Stimulated activated CD4-positive, alpha-beta T cell treated with anti-CD3 and anti-CD28 coated beads, Interleukin-15, amount 100 ng/mL, for 48 hours (primary cell): ENCODE results near the gene ANKRD40.
"Not testable (repeated sequence)": the region's sequence is repeated elsewhere in the genome, so short reads cannot be mapped to it uniquely, and the experiment has no call there.

Source experiments
- DNase-seq, 2 donors: peaks; one replicate each; pipeline ENCODE4 v3.0.0-alpha.2; 2020; ENCODE audit warnings: low read depth in 2 of 2

The ANKRD40 gene

GRCh38 chr17:50710650-50711049, 2.9 kb upstream of the ANKRD40 start:
- no peak for DNase-seq

DNA sequence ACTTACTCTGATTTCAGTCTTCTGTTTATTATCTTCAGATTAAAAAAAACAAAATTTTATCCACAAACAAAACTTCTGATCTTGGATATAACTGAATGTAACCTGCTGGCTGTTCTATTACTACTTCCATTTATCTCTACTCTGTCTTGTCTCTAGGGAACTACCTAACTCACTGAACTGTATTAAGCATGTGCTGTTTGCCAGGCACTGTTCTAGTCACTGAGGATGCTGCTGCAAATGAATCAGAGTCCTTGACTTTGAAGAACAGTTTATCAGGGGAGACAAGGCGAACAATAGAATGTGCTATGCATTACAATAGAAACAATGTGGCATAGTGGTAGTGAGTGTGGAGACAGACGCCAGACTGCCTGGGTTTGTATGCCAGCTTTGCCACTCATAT, 2.3 kb upstream of the ANKRD40 start:
- DNase-seq = no peak

DNA sequence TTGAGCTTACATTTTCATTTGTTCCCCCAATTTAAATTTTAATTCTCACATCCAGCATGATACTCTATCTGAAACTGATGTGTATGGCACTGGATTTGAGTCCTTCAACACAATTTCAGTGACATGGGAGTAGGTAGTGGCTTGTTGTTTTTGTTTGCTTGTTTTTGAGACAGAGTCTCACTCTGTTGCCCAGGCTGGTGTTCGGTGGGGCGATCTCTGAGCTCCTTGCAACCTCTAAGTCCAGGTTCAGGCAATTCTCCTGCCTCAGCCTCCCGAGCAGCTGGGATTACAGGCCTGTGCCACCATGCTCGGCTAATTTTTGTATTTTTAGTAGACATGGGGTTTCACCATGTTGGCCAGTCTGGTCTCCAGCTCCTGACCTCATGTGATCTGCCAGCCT, 1.3 kb upstream of the ANKRD40 start:
- not testable (repeated sequence) for DNase-seq

DNA sequence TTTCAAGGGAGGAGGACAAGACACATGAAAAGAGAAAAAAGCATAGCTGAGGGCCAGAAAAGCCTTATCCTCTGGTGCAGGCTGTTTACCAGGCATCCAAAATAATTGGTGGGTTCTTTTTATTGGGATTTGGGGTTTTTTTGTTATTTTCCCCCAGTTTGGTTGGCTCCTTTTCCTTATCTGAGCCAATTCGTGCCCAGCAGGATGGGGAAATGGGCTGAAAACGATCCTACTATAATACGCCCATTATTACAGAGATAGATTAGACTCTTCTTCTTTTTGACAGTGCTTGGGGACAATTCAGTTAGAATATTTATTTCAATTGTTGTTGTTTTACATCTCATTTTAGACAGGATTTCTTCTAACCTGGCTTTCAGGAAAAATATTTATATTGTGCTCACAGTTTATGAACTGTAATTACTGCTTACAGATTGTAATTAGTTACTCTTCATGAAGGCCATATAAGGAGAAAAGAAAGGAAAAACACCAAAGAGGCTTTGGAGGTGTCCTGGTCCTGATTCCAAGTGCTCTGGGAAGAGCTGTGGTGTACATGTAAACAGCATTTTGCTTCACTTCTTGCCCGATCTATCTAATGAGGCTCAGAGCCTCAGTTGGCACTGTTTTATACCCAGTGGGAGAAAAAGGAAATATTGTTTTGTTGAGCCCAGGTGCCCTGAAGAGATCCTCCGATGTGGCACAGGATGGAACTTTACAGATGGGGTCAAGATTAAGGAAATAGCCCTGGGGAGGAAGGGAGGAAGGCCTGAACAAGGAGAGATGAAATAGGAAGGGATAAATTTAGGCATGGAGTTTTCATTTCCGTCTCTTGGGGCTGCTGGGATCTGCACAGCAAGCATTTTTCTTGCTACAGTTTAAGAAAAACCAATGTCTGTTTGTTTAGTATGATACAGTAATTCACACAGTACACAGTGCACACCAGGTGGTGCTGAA, 611 bp upstream of the ANKRD40 start:
- DNase-seq = no peak

DNA sequence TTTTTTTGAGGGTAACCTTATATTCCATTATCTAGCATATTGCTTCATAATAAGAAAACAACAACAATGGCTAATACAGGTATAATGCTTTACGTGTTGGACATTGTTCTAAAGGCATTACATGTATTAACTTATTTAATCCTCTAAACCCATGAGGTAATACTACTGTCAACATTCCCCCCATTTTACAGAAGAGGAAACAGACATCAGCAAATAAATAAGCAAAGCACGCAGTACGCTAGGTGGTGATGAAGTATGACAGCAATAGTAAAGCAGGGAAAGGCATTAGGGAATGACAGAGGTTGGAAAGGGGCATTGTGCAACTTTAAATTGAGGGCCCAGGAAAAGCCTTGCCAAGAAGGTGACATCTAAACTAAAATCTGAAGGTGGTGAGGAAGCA, 4.6 kb downstream of the ANKRD40 start:
- DNase-seq = no peak

GRCh38 chr17:50699410-50699809, 8.3 kb downstream of the ANKRD40 start:
- no peak for DNase-seq

GRCh38 chr17:50697663-50698272, 9.9 kb downstream of the ANKRD40 start:
- DNase-seq = no peak

GRCh38 chr17:50697062-50697461, 10.7 kb downstream of the ANKRD40 start:
- DNase-seq = no peak

- no peak for DNase-seq
Observed at GRCh38 chr17:50696365-50696879, 11.3 kb downstream of the ANKRD40 start.

GRCh38 chr17:50693036-50693682, 14.6 kb downstream of the ANKRD40 start:
- DNase-seq = no peak

GRCh38 chr17:50692448-50693035, 15.2 kb downstream of the ANKRD40 start:
- DNase-seq = no peak

DNA sequence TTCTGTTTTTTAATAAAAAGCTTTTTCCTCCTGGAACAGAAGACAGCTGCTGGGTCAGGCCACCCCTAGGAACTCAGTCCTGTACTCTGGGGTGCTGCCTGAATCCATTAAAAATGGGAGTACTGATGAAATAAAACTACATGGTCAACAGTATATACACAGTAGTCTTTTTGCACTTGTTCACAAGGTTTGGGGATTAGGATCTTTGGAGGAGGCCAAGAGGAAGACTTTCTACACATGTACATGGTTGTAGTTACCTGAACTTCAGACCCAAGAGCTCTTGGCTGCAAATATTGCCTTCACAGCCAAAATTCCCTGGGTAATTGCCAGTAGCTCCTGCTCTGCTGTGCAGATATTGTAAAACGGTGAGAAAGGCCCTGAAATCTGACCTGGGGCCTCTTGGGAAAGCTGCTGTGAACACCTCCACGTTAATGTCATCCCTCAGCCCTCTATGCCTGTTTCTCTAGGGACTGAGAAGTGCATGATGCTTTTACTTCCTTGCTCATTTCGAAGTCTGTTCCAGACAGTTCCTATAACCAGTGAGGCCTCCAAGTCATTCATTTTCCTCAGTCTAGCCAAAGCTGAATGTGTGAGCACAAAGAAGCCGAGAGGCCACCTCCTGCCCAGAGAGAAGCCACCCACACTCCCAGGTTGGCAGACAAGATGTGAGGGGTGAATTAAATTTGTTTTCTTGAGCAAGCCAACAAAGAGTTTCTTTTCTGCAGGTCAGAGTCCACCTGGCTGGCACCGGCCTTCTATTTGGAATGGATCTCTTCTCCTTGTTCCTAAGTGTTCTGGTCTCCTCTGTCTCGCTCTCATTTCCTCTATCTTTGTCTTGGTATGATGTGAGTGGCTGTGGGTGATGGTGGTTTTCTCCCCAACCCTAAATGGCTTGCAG, 15.9 kb downstream of the ANKRD40 start:
- no peak for DNase-seq

GRCh38 chr17:50690887-50691549, 16.7 kb downstream of the ANKRD40 start:
- DNase-seq = no peak

GRCh38 chr17:50689956-50690886, 17.5 kb downstream of the ANKRD40 start:
- no peak for DNase-seq

DNA sequence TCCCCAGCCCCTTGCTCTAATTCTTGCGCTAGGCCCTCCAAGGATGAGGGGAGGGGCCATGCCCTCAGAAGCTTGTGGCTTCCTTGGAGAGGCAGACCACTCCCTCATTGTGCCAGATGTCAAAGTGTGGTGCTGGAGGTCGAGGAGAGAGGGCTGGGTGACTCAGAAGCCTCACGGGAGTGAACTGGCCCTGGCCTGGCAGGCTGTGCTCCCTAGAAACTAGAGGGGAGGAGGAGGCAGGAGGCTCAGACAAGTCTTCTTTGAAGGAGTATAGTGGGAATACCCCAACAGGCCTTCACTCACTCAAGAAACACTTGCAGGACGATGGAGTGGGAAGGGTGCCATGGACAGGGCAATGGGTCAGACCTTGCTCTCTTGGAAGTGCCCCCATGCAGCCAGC, 18.5 kb downstream of the ANKRD40 start:
- no peak for DNase-seq

- DNase-seq = no peak
Observed at GRCh38 chr17:50688245-50688644, 19.5 kb downstream of the ANKRD40 start.

DNA sequence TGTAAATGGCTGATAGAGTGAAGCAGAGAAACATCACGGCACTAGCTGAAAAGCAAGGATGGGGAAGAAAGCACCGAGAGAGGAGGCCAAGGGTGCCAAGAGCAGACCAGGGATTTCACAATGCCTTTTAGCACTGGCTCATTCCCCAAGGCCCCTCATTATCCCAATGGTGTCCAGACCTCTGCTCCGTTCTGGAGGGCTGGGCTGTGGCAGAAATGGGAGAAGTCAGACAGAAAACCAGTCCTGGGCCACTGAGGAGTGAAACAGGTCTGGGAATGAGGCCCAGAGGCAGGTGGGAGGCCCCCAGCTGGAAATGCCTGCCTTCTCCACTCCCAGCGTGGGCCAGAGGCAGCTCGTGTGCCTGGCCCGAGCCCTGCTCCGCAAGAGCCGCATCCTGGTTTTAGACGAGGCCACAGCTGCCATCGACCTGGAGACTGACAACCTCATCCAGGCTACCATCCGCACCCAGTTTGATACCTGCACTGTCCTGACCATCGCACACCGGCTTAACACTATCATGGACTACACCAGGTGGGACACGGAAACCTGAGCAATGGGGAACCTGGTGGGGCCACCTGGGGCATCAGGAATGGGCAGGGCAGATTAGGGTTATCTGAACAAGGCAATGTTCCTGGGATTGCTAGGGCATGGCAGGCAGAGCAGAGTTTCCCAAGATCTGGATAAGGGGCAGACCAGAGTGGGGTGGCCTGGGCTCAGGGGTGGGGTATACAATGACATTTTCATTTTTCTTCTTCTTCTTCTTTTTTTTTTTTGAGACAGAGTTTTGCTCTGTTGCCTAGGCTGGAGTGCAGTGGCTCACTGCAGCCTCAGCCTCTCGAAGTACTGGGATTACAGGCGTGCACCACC, 20.3 kb downstream of the ANKRD40 start:
- DNase-seq = no peak

GRCh38 chr17:50686494-50687199, 21.1 kb downstream of the ANKRD40 start:
- no peak for DNase-seq
